ENCODE results near the gene RASAL2.
"Not testable (repeated sequence)": the region's sequence is repeated elsewhere in the genome, so short reads cannot be mapped to it uniquely, and the experiment has no call there.

Gene RASAL2

GRCh38 chr1:178490967-178491366 lies 397.1 kb downstream of the RASAL2 start:
- no peak for DNase-seq (ENCODE audit: low read depth in 2 of 2)

- no peak for DNase-seq (ENCODE audit: low read depth in 2 of 2)
These were observed 397.8 kb downstream of the RASAL2 start for GRCh38 chr1:178491721-178492120.

- no peak for DNase-seq (ENCODE audit: low read depth in 2 of 2)
These were observed 398.4 kb downstream of the RASAL2 start for GRCh38 chr1:178492341-178492740.

- no peak for DNase-seq (ENCODE audit: low read depth in 2 of 2)
These were observed 399.4 kb downstream of the RASAL2 start for GRCh38 chr1:178493301-178493741.

- DNase-seq (ENCODE audit: low read depth in 2 of 2): no peak
These were observed 400.7 kb downstream of the RASAL2 start for GRCh38 chr1:178494569-178494971.

GRCh38 chr1:178495158-178495557 lies 401.3 kb downstream of the RASAL2 start:
- no peak for DNase-seq (ENCODE audit: low read depth in 2 of 2)

GRCh38 chr1:178495741-178496409 lies 402.0 kb downstream of the RASAL2 start:
- no peak for DNase-seq (ENCODE audit: low read depth in 2 of 2)

GRCh38 chr1:178496410-178497135 lies 402.7 kb downstream of the RASAL2 start, which contains the start of gene CLEC20A:
Gene CLEC20A, minus strand, starts transcription at chr1:178496964. Its CDS starts 25 bp downstream, at chr1:178496939.
- no peak for DNase-seq (ENCODE audit: low read depth in 2 of 2)

GRCh38 chr1:178497903-178498478 lies 404.1 kb downstream of the RASAL2 start:
- no peak for DNase-seq (ENCODE audit: low read depth in 2 of 2)

- DNase-seq (ENCODE audit: low read depth in 2 of 2): no peak
These were observed 405.2 kb downstream of the RASAL2 start for GRCh38 chr1:178498896-178499675.

GRCh38 chr1:178500091-178500770 lies 406.3 kb downstream of the RASAL2 start:
- DNase-seq (ENCODE audit: low read depth in 2 of 2): no peak

- DNase-seq (ENCODE audit: low read depth in 2 of 2): no peak
These were observed 407.1 kb downstream of the RASAL2 start for GRCh38 chr1:178500936-178501554.

- peak in 1 of 2 experiments; percentile 17 for DNase-seq (ENCODE audit: low read depth in 2 of 2)
These were observed 407.9 kb downstream of the RASAL2 start for GRCh38 chr1:178501705-178502329.

- no peak for DNase-seq (ENCODE audit: low read depth in 2 of 2)
These were observed 408.4 kb downstream of the RASAL2 start for GRCh38 chr1:178502330-178502714.

- DNase-seq (ENCODE audit: low read depth in 2 of 2): no peak
These were observed 409.0 kb downstream of the RASAL2 start for GRCh38 chr1:178502856-178503255.

GRCh38 chr1:178503316-178503715 lies 409.4 kb downstream of the RASAL2 start:
- DNase-seq (ENCODE audit: low read depth in 2 of 2): not testable (repeated sequence)

GRCh38 chr1:178503849-178504248 lies 409.9 kb downstream of the RASAL2 start:
- DNase-seq (ENCODE audit: low read depth in 2 of 2): no peak

GRCh38 chr1:178504286-178504685 lies 410.4 kb downstream of the RASAL2 start:
- no peak for DNase-seq (ENCODE audit: low read depth in 2 of 2)

- DNase-seq (ENCODE audit: low read depth in 2 of 2): no peak
These were observed 412.3 kb downstream of the RASAL2 start for GRCh38 chr1:178506177-178506576.

- DNase-seq (ENCODE audit: low read depth in 2 of 2): no peak
These were observed 412.8 kb downstream of the RASAL2 start for GRCh38 chr1:178506669-178507068.
